Measurements from ENCODE around the gene PRICKLE1.

DNA sequence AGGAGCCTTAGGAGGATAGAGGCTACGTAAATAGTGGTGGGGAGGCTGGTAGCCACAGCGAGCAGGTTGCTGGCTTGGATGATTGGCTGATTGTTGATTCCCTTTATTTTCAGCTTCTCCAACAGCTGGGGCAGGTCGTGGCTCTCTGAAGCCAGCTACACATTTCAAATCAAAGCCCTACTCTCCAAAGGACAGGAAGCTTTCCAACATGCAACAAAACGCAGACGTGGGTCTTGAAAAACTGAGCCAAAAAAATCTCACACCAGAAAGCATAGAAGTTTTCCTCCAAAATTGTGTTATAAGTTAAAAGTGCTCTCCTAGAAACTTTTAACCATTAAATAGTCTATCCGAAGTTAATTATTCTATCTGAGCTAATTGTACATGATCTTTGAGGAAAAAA lies 37.6 kb upstream of the PRICKLE1 start:
- TF ChIP-seq MYC (IDR thresholded peaks at IDR 0.05; ENCODE audit: low read depth, low read length): no peak
- TF ChIP-seq, protein P1, sequence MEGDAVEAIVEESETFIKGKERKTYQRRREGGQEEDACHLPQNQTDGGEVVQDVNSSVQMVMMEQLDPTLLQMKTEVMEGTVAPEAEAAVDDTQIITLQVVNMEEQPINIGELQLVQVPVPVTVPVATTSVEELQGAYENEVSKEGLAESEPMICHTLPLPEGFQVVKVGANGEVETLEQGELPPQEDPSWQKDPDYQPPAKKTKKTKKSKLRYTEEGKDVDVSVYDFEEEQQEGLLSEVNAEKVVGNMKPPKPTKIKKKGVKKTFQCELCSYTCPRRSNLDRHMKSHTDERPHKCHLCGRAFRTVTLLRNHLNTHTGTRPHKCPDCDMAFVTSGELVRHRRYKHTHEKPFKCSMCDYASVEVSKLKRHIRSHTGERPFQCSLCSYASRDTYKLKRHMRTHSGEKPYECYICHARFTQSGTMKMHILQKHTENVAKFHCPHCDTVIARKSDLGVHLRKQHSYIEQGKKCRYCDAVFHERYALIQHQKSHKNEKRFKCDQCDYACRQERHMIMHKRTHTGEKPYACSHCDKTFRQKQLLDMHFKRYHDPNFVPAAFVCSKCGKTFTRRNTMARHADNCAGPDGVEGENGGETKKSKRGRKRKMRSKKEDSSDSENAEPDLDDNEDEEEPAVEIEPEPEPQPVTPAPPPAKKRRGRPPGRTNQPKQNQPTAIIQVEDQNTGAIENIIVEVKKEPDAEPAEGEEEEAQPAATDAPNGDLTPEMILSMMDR (IDR thresholded peaks at IDR 0.05; ENCODE audit: low read depth, low read length): no peak
- no peak for TF ChIP-seq POLR2A (IDR thresholded peaks at IDR 0.05; ENCODE audit: extremely low read depth, insufficient read length)
- TF ChIP-seq, protein P2, sequence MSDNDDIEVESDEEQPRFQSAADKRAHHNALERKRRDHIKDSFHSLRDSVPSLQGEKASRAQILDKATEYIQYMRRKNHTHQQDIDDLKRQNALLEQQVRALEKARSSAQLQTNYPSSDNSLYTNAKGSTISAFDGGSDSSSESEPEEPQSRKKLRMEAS (IDR thresholded peaks at IDR 0.05; ENCODE audit: low read depth, low read length): no peak

All from NB4 (cell line).